Keratinocyte (primary cell): Measurements from ENCODE around the gene GRIN2C. TPM values are rescaled to one million over a fixed set of nuclear protein-coding genes. Genes with fewer than 3 reads are reported as not detected.
A peak's percentile ranks its signal among the peaks of the same experiment; 100 is the strongest.

Experiments used
- DNase-seq: peaks from one replicate; pipeline ENCODE4 v3.0.0-alpha.2; 2011; ENCODE audit warnings: low read depth, missing footprints, low spot score
- FAIRE-seq: peaks from 2 replicates; lab custom pipeline; 2011; peaks lifted over from hg19 to GRCh38; lab: Jason Lieb, UNC
- H2AFZ ChIP-seq: 2 replicates; pipeline ENCODE4 v1.6.0; 2012; ENCODE audit warnings: low read length, control low read depth, inconsistent platforms; ENCODE audit not compliant: control insufficient read depth
- H3K27ac ChIP-seq: 2 replicates; pipeline ENCODE4 v1.5.1; 2011; ENCODE audit warnings: low read length; ENCODE audit not compliant: control insufficient read depth, insufficient read depth
- H3K27me3 ChIP-seq: 3 replicates; pipeline ENCODE4 v1.6.0; 2011; ENCODE audit warnings: low read length; ENCODE audit not compliant: control insufficient read depth, insufficient read depth; ENCODE audit errors: extremely low read depth
- H3K36me3 ChIP-seq, 2 experiments: 2 replicates in 1 of 2; 3 replicates in 1 of 2; pipeline ENCODE4 v1.5.1; 2011; ENCODE audit warnings: low read length in 2 of 2, mild to moderate bottlenecking in 1 of 2; ENCODE audit not compliant: control insufficient read depth in 2 of 2, insufficient read depth in 2 of 2; ENCODE audit errors: extremely low read depth in 1 of 2
- H3K4me1 ChIP-seq: 3 replicates; pipeline ENCODE4 v1.5.1; 2011; ENCODE audit warnings: low read length; ENCODE audit not compliant: control insufficient read depth, insufficient read depth; ENCODE audit errors: extremely low read depth
- H3K4me2 ChIP-seq: 3 replicates; pipeline ENCODE4 v1.6.0; 2011; ENCODE audit warnings: low read depth, low read length; ENCODE audit not compliant: control insufficient read depth, insufficient read depth; ENCODE audit errors: extremely low read depth
- H3K4me3 ChIP-seq, 3 experiments: fragments of 200-600 bp in 1 of 3; sonication (generic) in 1 of 3; 2 replicates in 2 of 3; 3 replicates in 1 of 3; pipeline ENCODE4 v1.5.1; 2011 to 2016; ENCODE audit warnings: low read length in 3 of 3, mild to moderate bottlenecking in 3 of 3, control low read depth in 2 of 3, inconsistent platforms in 1 of 3, low read depth in 1 of 3, mixed read lengths in 1 of 3, mixed run types in 1 of 3, moderate library complexity in 1 of 3; ENCODE audit not compliant: control insufficient read depth in 2 of 3, insufficient read depth in 2 of 3; ENCODE audit errors: extremely low read depth in 1 of 3
- H3K79me2 ChIP-seq: 2 replicates; pipeline ENCODE4 v1.6.0; 2012; ENCODE audit warnings: low read length; ENCODE audit not compliant: control insufficient read depth, insufficient read depth
- H3K9ac ChIP-seq: 3 replicates; pipeline ENCODE4 v1.6.0; 2011; ENCODE audit warnings: low read length; ENCODE audit not compliant: control insufficient read depth, insufficient read depth; ENCODE audit errors: extremely low read depth
- H3K9me1 ChIP-seq: 3 replicates; pipeline ENCODE4 v1.6.0; 2011; ENCODE audit warnings: low read length; ENCODE audit not compliant: control insufficient read depth, insufficient read depth; ENCODE audit errors: extremely low read depth
- H3K9me3 ChIP-seq: 2 replicates; pipeline ENCODE4 v1.5.1; 2012; ENCODE audit warnings: low read depth, low read length; ENCODE audit not compliant: control insufficient read depth
- H4K20me1 ChIP-seq: 3 replicates; pipeline ENCODE4 v1.6.0; 2011; ENCODE audit warnings: low read length; ENCODE audit not compliant: control insufficient read depth, insufficient read depth; ENCODE audit errors: extremely low read depth
- CTCF ChIP-seq, 3 experiments: IDR thresholded peaks in 1 of 3; conservative IDR thresholded peaks in 1 of 3; optimal IDR thresholded peaks in 1 of 3; 2 replicates in 2 of 3; 3 replicates in 1 of 3; pipeline versions ENCODE3 to v1.5.1; 2011; ENCODE audit warnings: low read length in 3 of 3, mild to moderate bottlenecking in 3 of 3, moderate library complexity in 2 of 3, control low read depth in 1 of 3, inconsistent platforms in 1 of 3; ENCODE audit not compliant: insufficient read depth in 2 of 3; ENCODE audit errors: extremely low read depth in 1 of 3
- EZH2 ChIP-seq: IDR thresholded peaks from one replicate; pipeline ENCODE4 v1.6.1; 2012; ENCODE audit warnings: inconsistent platforms, mild to moderate bottlenecking, low read length, moderate library complexity
- dilution Hi-C: fragments of 300-500 bp; cut with MboI; formaldehyde crosslinking; loops from one replicate; pipeline ENCODE4 v1.7.0; 2020; ENCODE audit warnings: low sequenced_read_pairs; ENCODE audit not compliant: extremely low pct_ligation_motif_present
- polyA plus RNA-seq, 5 experiments: library from polyadenylated mRNA; depleted of rRNA in 3 of 5; stranded (reverse) in 3 of 5; stranded (forward) in 1 of 5; unstranded in 1 of 5; fragments of >200 nt; gene quantifications; 1 replicate in 1 of 5; 2 replicates in 3 of 5; 3 replicates in 1 of 5; pipeline versions ENCODE4 v1.2.1 to v1.2.3, GENCODE V29; 2011 to 2012; ENCODE audit warnings: missing spikeins in 2 of 5, low read depth in 1 of 5, low replicate concordance in 1 of 5

GRIN2C gene
- polyA plus RNA-seq, 1 donor (not counting 4 experiments of a cell fraction or from before 2014, with no cell fraction given): not detected

- no peak overlapping the region for H2AFZ ChIP-seq
- dilution Hi-C loops: no loop called here
- no peak overlapping the region for H3K4me3 ChIP-seq
- H3K4me2 ChIP-seq: no peak overlapping the region
- no peaks in the 10 kb centered on the region for H3K4me1 ChIP-seq
- no peaks in the 10 kb centered on the region for H3K9me3 ChIP-seq
- no peaks in the 10 kb centered on the region for H3K36me3 ChIP-seq
- H3K27ac ChIP-seq: no peak overlapping the region
- TF ChIP-seq CTCF (optimal IDR thresholded peaks at IDR 0.05 in 1 of 3, IDR thresholded peaks at IDR 0.05 in 1 of 3, conservative IDR thresholded peaks at IDR 0.05 in 1 of 3; ENCODE audit: extremely low read depth in 1 of 3, insufficient read depth in 2 of 3, low read length in 3 of 3) (no peak), EZH2 (no peak)
- peaks cover 72% of the 10 kb centered on the region for H3K27me3 ChIP-seq
- no peaks in the 10 kb centered on the region for H4K20me1 ChIP-seq
- no peak for DNase-seq
- H3K9me1 ChIP-seq: no peaks in the 10 kb centered on the region
- H3K79me2 ChIP-seq: no peaks in the 10 kb centered on the region
- FAIRE-seq: no peak
- no peak overlapping the region for H3K9ac ChIP-seq
Observed at GRCh38 chr17:74853669-74854068, 6.0 kb downstream of the GRIN2C start.

GRCh38 chr17:74853048-74853397 lies 6.7 kb downstream of the GRIN2C start:
- H3K9me1 ChIP-seq: no peaks in the 10 kb centered on the region
- no peak overlapping the region for H2AFZ ChIP-seq
- H3K9me3 ChIP-seq: no peaks in the 10 kb centered on the region
- peaks cover 69% of the 10 kb centered on the region for H3K27me3 ChIP-seq
- no peak overlapping the region for H3K27ac ChIP-seq
- DNase-seq (no peak), FAIRE-seq (no peak)
- no peak overlapping the region for H3K4me3 ChIP-seq
- no peak overlapping the region for H3K9ac ChIP-seq
- H3K4me2 ChIP-seq: peak overlapping the region; percentile 27
- no peaks in the 10 kb centered on the region for H3K36me3 ChIP-seq
- dilution Hi-C loops: no loop called here
- H3K79me2 ChIP-seq: no peaks in the 10 kb centered on the region
- no peaks in the 10 kb centered on the region for H3K4me1 ChIP-seq
- H4K20me1 ChIP-seq: no peaks in the 10 kb centered on the region
- TF ChIP-seq EZH2 (peak; percentile 30), CTCF (optimal IDR thresholded peaks at IDR 0.05 in 1 of 3, IDR thresholded peaks at IDR 0.05 in 1 of 3, conservative IDR thresholded peaks at IDR 0.05 in 1 of 3; ENCODE audit: extremely low read depth in 1 of 3, insufficient read depth in 2 of 3, low read length in 3 of 3) (no peak)
